Pancreas (tissue), 10 donors: Measurements from ENCODE around the gene WNT7A. TPM values are rescaled to one million over a fixed set of nuclear protein-coding genes. Genes with fewer than 3 reads are reported as not detected.
A peak's percentile ranks its signal among the peaks of the same experiment; 100 is the strongest.

Experiments
- ATAC-seq, 4 donors: fragments of 200-7000 bp; cut with Tn5 transposase; one replicate each; pipeline versions ENCODE4 v1.8.0 to v1.9.1; 2020; ENCODE audit warnings: mild to moderate bottlenecking in 4 of 4, moderate library complexity in 4 of 4
- DNase-seq, 6 donors: peaks; one replicate each; pipeline ENCODE4 v3.0.0-alpha.2; 2020
- FAIRE-seq: peaks from 2 replicates; lab custom pipeline; 2012; peaks lifted over from hg19 to GRCh38; lab: Jason Lieb, UNC
- H3K27ac ChIP-seq, 4 donors: fragments of 200-600 bp; sonication (generic); 1 replicate in 3 of 4; 2 replicates in 1 of 4; pipeline versions ENCODE4 v1.5.0 to v1.8.0; 2020
- H3K27me3 ChIP-seq, 4 donors: fragments of 200-600 bp; one replicate each; pipeline ENCODE4 v1.8.0; 2021
- H3K36me3 ChIP-seq, 3 donors: fragments of 200-600 bp; sonication (generic) in 1 of 3; one replicate each; pipeline versions ENCODE4 v1.5.0 to v1.8.0; 2020 to 2021
- H3K4me1 ChIP-seq, 3 donors: fragments of 200-600 bp; one replicate each; pipeline ENCODE4 v1.8.0; 2021
- H3K4me3 ChIP-seq, 4 donors: fragments of 200-600 bp; sonication (generic) in 2 of 4; one replicate each; pipeline versions ENCODE4 v1.5.0 to v1.8.0; 2020 to 2021
- H3K9me3 ChIP-seq, 4 donors: fragments of 200-600 bp; one replicate each; pipeline ENCODE4 v1.8.0; 2021
- WGBS, 2 donors: extraction: QIAGEN DNeasy Blood & Tissue Kit; methylation state at CpG; one replicate each; pipeline ENCODE4 v1.1.7; 2013; 5-methylcytosine and 5-hydroxymethylcytosine counted together
- intact Hi-C, 3 donors: fragments of 100-400 bp; cut with DNase I; formaldehyde crosslinking; loops; one replicate each; pipeline versions ENCODE4 v1.11.1 to v1.14.2; 2022
- polyA plus RNA-seq, 2 donors: library from polyadenylated mRNA; stranded (reverse); fragments of 200-250 nt; gene quantifications; one replicate each; pipeline ENCODE4 v1.2.3, GENCODE V29; 2013
- total RNA-seq, 6 donors: library from RNA; stranded (reverse); fragmentation: NEBNext Ultra II Directional in 4 of 6; extraction: Animal tissue kit (Norgen Biotek cat#: 25700) in 4 of 6; gene quantifications; one replicate each; pipeline versions ENCODE4 v1.2.1 to v1.2.4, GENCODE V29; 2021 to 2023
- TF ChIP-seq, protein P1 (sequence below), 4 donors: fragments of 200-600 bp; sonication (generic) in 3 of 4; IDR thresholded peaks; one replicate each; pipeline versions ENCODE4 v1.5.0 to v1.8.0; 2021; ENCODE audit warnings: antibody characterized with exemption in 4 of 4
- donor health status: healthy with polysubstance abuse.
- donor health status: DM: no; HTN: no; CAD: no; lungs with moderate emphysema.
- donor health status: DM: no; HTN: no; CAD: no.
- donor health status: control.
- donor health status: control.
- donor health status: Bipolar disorder and iron deficiency.
- donor health status: DM: yes; HTN: yes; CAD: no.
- donor health status: DM: no; HTN: no; CAD: no.
- donor health status: DM: no; HTN: no; CAD: no.
- donor health status: DM: yes; HTN: yes; CAD: no.

The WNT7A gene
- total and polyA plus RNA-seq, 8 donors, result 0.04 to 0.31 (median 0.09) TPM; not detected in 1

GRCh38 chr3:13851091-13851849 is 28.6 kb downstream of the WNT7A start:
- 61 to 66% methylated on average over 15 of the region's 15 CpGs for WGBS, 2 donors

GRCh38 chr3:13850161-13850945 is 29.5 kb downstream of the WNT7A start:
- no peak overlapping the region for H3K4me3 ChIP-seq
- no peaks in the 10 kb centered on the region for H3K4me1 ChIP-seq
- intact Hi-C loops, result no loop called here
- H3K27ac ChIP-seq, result no peak overlapping the region
- H3K27me3 ChIP-seq, result no peaks in the 10 kb centered on the region
- ATAC-seq, result peak; percentile 35 to 74 (median 57)
- no peak for FAIRE-seq
- no peaks in the 10 kb centered on the region for H3K36me3 ChIP-seq
- DNase-seq, result peak in 1 of 6 donors; percentile 33
- no peaks in the 10 kb centered on the region for H3K9me3 ChIP-seq
- TF ChIP-seq, protein P1, sequence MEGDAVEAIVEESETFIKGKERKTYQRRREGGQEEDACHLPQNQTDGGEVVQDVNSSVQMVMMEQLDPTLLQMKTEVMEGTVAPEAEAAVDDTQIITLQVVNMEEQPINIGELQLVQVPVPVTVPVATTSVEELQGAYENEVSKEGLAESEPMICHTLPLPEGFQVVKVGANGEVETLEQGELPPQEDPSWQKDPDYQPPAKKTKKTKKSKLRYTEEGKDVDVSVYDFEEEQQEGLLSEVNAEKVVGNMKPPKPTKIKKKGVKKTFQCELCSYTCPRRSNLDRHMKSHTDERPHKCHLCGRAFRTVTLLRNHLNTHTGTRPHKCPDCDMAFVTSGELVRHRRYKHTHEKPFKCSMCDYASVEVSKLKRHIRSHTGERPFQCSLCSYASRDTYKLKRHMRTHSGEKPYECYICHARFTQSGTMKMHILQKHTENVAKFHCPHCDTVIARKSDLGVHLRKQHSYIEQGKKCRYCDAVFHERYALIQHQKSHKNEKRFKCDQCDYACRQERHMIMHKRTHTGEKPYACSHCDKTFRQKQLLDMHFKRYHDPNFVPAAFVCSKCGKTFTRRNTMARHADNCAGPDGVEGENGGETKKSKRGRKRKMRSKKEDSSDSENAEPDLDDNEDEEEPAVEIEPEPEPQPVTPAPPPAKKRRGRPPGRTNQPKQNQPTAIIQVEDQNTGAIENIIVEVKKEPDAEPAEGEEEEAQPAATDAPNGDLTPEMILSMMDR (IDR thresholded peaks at IDR 0.05), result no peak
- WGBS, 2 donors, result 44 to 47% methylated on average over 21 of the region's 21 CpGs

More at GRCh38 chr3:13851091-13851849, 28.6 kb downstream of the WNT7A start:
- DNase-seq (no peak), ATAC-seq (no peak), FAIRE-seq (no peak)
- intact Hi-C loops, result no loop called here
- H3K27me3 ChIP-seq, result no peaks in the 10 kb centered on the region
- TF ChIP-seq, protein P1 (IDR thresholded peaks at IDR 0.05), result no peak
- no peak overlapping the region for H3K27ac ChIP-seq
- H3K36me3 ChIP-seq, result no peaks in the 10 kb centered on the region
- H3K9me3 ChIP-seq, result no peaks in the 10 kb centered on the region
- H3K4me1 ChIP-seq, result no peaks in the 10 kb centered on the region
- no peak overlapping the region for H3K4me3 ChIP-seq

DNA sequence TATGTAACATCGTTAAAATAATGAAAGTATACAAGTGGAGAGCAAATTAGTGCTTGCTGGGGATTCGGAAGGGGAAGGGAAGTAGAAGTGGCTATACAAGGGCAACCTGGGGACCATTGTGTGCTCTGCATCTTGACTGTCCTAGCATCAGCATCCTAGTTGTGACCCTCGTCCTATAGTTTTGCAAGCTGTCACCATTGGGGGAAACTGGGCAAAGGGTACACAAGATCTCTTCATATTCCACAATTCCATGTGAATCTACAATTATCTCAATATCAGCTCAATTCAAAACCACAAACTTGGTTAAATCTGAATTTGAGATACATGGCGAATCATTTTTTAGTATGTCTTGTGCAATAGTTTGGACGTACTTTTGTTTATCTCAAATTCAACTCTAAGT is 30.9 kb downstream of the WNT7A start:
- Histone ChIP-seq H3K36me3 (no peaks in the 10 kb centered on the region), H3K4me3 (no peak overlapping the region), H3K9me3 (no peaks in the 10 kb centered on the region), H3K4me1 (no peaks in the 10 kb centered on the region), H3K27me3 (no peaks in the 10 kb centered on the region), H3K27ac (no peak overlapping the region)
- WGBS, 2 donors, result 62 to 63% methylated on average over 5 of the region's 5 CpGs
- TF ChIP-seq, protein P1 (IDR thresholded peaks at IDR 0.05), result no peak
- no peak for FAIRE-seq
- no peak for DNase-seq
- no peak for ATAC-seq
- intact Hi-C loops, result no loop called here

GRCh38 chr3:13846716-13847570 is 32.9 kb downstream of the WNT7A start:
- TF ChIP-seq, protein P1 (IDR thresholded peaks at IDR 0.05), result no peak
- intact Hi-C loops, result no loop called here
- H3K4me1 ChIP-seq, result no peaks in the 10 kb centered on the region
- 63 to 65% methylated on average over 16 of the region's 16 CpGs for WGBS, 2 donors
- ATAC-seq, result no peak
- no peaks in the 10 kb centered on the region for H3K9me3 ChIP-seq
- no peaks in the 10 kb centered on the region for H3K36me3 ChIP-seq
- H3K27me3 ChIP-seq, result no peaks in the 10 kb centered on the region
- no peak for DNase-seq
- H3K27ac ChIP-seq, result no peak overlapping the region
- no peak for FAIRE-seq
- no peak overlapping the region for H3K4me3 ChIP-seq
